VCaP (cell line): ENCODE results near the gene SCN9A.

Experiments
- H3K27ac ChIP-seq: fragments of 450-650 bp; 2 replicates; pipeline ENCODE4 v1.5.1; 2017
- CTCF ChIP-seq: fragments of 450-650 bp; conservative IDR thresholded peaks from 2 replicates; pipeline ENCODE4 v1.5.1; 2017; ENCODE audit warnings: mild to moderate bottlenecking, moderate library complexity

SCN9A gene

GRCh38 chr2:166375736-166376487 lies at the start of gene SCN9A:
TSS of gene SCN9A (minus strand) at chr2:166375944. CDS start at chr2:166311756, 64,188 bp downstream.
- no peak; the same call in 1 of the 2 replicates for TF ChIP-seq CTCF
- H3K27ac ChIP-seq, result no peak within 1 kb of the TSS

GRCh38 chr2:166424841-166425240 lies 49.1 kb upstream of the SCN9A start:
- no peak overlapping the region for H3K27ac ChIP-seq
- TF ChIP-seq CTCF, result no peak

- H3K27ac ChIP-seq, result no peak overlapping the region
- peak; percentile 71 for TF ChIP-seq CTCF
Measured at GRCh38 chr2:166419616-166419934, 43.8 kb upstream of the SCN9A start.

GRCh38 chr2:166418853-166419615 lies 43.3 kb upstream of the SCN9A start:
- TF ChIP-seq CTCF, result no peak

GRCh38 chr2:166417669-166418068 lies 41.9 kb upstream of the SCN9A start:
- TF ChIP-seq CTCF, result peak; percentile 69
- H3K27ac ChIP-seq, result no peak overlapping the region

More at GRCh38 chr2:166418853-166419615, 43.3 kb upstream of the SCN9A start:
- H3K27ac ChIP-seq, result no peak overlapping the region

- TF ChIP-seq CTCF, result no peak
- no peak overlapping the region for H3K27ac ChIP-seq
Measured at GRCh38 chr2:166413255-166413654, 37.5 kb upstream of the SCN9A start.

GRCh38 chr2:166411473-166412230 lies 35.9 kb upstream of the SCN9A start:
- TF ChIP-seq CTCF, result no peak
- no peak overlapping the region for H3K27ac ChIP-seq
